ENCODE results near the gene PRKG1.

The PRKG1 gene

DNA sequence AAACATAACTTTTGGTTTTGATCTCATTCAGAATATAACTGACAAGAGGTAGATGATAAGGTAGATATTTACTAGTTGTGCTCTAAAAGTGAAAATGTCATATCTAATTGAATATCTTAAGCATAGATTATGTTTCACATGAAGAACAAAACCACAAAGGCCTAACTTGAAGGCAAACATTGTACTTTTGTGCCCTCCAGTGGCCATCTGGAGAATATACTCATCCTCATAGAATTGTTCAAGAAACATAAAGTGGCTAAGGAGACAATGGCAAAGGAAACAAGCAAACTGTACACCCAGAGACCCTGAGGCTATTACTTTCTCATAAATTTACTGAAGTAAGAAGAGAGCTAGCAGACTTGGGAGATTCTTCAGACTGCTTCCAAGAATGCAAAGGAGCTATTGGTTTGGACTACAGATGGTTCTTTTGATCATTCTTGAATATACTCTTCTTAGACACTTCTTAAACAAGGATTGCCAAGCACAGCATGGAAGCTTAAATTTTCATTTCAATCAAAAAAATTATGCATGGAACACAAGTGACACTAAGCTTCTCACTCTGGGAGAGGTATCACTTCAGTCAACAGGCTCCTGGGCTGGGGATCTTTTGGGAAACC, 1141.6 kb downstream of the PRKG1 start:
- Histone ChIP-seq H3K9me3 (ENCODE audit: insufficient read depth, low read length, severe bottlenecking) (no peaks in the 10 kb centered on the region), H3K27me3 (ENCODE audit: insufficient read depth, low read length, poor library complexity) (no peaks in the 10 kb centered on the region), H2AFZ (ENCODE audit: low read depth, low read length) (no peak overlapping the region), H3K9ac (ENCODE audit: low read depth, low read length) (no peak overlapping the region), H3K4me3 (ENCODE audit: low read depth in 1 of 2, low read length in 2 of 2) (no peak overlapping the region), H3K79me2 (ENCODE audit: insufficient read depth, low read length) (no peaks in the 10 kb centered on the region), H3K4me2 (ENCODE audit: insufficient read depth, low read length) (no peak overlapping the region), H3K27ac (ENCODE audit: low read length) (no peak overlapping the region; the same call in 1 of the 2 replicates), H3K36me3 (ENCODE audit: insufficient read depth, low read length) (no peaks in the 10 kb centered on the region), H3K4me1 (ENCODE audit: insufficient read depth, low read length) (peaks cover 16% of the 10 kb centered on the region; the same call in 1 of the 2 replicates), H4K20me1 (ENCODE audit: insufficient read depth, low read length) (no peaks in the 10 kb centered on the region)
- ATAC-seq (ENCODE audit: insufficient read depth, low read depth), result peak; percentile 74
- DNase-seq, result peak; percentile 59
- TF ChIP-seq, protein P1, sequence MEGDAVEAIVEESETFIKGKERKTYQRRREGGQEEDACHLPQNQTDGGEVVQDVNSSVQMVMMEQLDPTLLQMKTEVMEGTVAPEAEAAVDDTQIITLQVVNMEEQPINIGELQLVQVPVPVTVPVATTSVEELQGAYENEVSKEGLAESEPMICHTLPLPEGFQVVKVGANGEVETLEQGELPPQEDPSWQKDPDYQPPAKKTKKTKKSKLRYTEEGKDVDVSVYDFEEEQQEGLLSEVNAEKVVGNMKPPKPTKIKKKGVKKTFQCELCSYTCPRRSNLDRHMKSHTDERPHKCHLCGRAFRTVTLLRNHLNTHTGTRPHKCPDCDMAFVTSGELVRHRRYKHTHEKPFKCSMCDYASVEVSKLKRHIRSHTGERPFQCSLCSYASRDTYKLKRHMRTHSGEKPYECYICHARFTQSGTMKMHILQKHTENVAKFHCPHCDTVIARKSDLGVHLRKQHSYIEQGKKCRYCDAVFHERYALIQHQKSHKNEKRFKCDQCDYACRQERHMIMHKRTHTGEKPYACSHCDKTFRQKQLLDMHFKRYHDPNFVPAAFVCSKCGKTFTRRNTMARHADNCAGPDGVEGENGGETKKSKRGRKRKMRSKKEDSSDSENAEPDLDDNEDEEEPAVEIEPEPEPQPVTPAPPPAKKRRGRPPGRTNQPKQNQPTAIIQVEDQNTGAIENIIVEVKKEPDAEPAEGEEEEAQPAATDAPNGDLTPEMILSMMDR (IDR thresholded peaks at IDR 0.05; ENCODE audit: borderline replicate concordance, extremely low read depth, low read length, poor library complexity, severe bottlenecking), result peak; percentile 85
- TF ChIP-seq EZH2 (IDR thresholded peaks at IDR 0.05; ENCODE audit: borderline replicate concordance, low read depth, low read length, severe bottlenecking), result no peak

DNA sequence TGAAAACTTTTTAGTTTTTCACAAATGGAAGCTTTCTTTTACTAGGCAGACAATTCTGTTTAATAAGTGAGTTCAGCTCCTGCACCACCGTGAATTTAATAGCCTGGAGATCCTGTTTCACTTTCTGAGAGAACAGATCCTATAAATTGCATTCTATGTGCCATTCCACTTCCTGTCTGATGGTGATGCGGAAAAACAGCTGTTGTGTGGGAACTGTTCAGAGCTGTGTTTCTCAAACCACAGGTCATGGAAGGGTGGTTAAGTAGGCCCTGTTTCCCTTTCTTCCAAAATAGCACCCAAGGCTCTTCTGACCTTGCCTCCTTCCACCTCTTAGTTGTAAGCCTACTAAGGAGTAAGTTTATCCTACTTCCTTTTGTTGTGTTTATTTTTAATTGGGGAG, 1142.6 kb downstream of the PRKG1 start:
- H3K79me2 ChIP-seq (ENCODE audit: insufficient read depth, low read length), result no peaks in the 10 kb centered on the region
- peak overlapping the region; percentile 27; the same call in 1 of the 2 replicates for H3K4me2 ChIP-seq (ENCODE audit: insufficient read depth, low read length)
- no peaks in the 10 kb centered on the region for H3K36me3 ChIP-seq (ENCODE audit: insufficient read depth, low read length)
- DNase-seq (peak; percentile 60), ATAC-seq (ENCODE audit: insufficient read depth, low read depth) (peak; percentile 80)
- no peak overlapping the region for H3K4me3 ChIP-seq (ENCODE audit: low read depth in 1 of 2, low read length in 2 of 2)
- no peak overlapping the region for H2AFZ ChIP-seq (ENCODE audit: low read depth, low read length)
- no peak for TF ChIP-seq EZH2 (IDR thresholded peaks at IDR 0.05; ENCODE audit: borderline replicate concordance, low read depth, low read length, severe bottlenecking)
- H3K9ac ChIP-seq (ENCODE audit: low read depth, low read length), result no peak overlapping the region
- peak overlapping the region; percentile 36; the same call in 1 of the 2 replicates for H3K27ac ChIP-seq (ENCODE audit: low read length)
- H3K9me3 ChIP-seq (ENCODE audit: insufficient read depth, low read length, severe bottlenecking), result no peaks in the 10 kb centered on the region
- H3K27me3 ChIP-seq (ENCODE audit: insufficient read depth, low read length, poor library complexity), result no peaks in the 10 kb centered on the region
- H4K20me1 ChIP-seq (ENCODE audit: insufficient read depth, low read length), result no peaks in the 10 kb centered on the region
- H3K4me1 ChIP-seq (ENCODE audit: insufficient read depth, low read length), result peaks cover 16% of the 10 kb centered on the region; the same call in 1 of the 2 replicates

DNA sequence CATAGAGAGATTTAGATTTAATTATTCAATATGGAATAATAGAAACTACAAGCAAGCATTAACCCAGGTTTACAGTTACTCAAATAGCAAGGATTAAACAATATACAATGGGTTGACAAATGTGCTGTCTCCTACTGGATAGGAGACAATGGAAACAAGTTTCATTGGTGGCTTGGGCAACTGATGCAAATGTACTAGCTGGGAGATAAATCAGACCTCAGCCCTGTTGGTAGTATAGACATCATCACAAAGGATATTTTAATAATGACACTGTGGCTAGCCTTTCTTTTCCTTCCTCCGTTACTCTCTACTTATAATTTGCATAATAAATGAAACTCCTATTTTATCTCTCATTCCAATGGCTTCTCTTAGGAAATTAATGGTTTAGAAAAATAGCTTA, 1143.2 kb downstream of the PRKG1 start:
- TF ChIP-seq, protein P1 (IDR thresholded peaks at IDR 0.05; ENCODE audit: borderline replicate concordance, extremely low read depth, low read length, poor library complexity, severe bottlenecking), result no peak
- TF ChIP-seq EZH2 (IDR thresholded peaks at IDR 0.05; ENCODE audit: borderline replicate concordance, low read depth, low read length, severe bottlenecking), result no peak
- Histone ChIP-seq H3K36me3 (ENCODE audit: insufficient read depth, low read length) (no peaks in the 10 kb centered on the region), H3K4me1 (ENCODE audit: insufficient read depth, low read length) (peaks cover 16% of the 10 kb centered on the region; the same call in 1 of the 2 replicates), H3K79me2 (ENCODE audit: insufficient read depth, low read length) (no peaks in the 10 kb centered on the region), H3K4me3 (ENCODE audit: low read depth in 1 of 2, low read length in 2 of 2) (no peak overlapping the region), H4K20me1 (ENCODE audit: insufficient read depth, low read length) (no peaks in the 10 kb centered on the region), H3K9ac (ENCODE audit: low read depth, low read length) (no peak overlapping the region), H3K9me3 (ENCODE audit: insufficient read depth, low read length, severe bottlenecking) (no peaks in the 10 kb centered on the region), H3K27ac (ENCODE audit: low read length) (no peak overlapping the region), H3K4me2 (ENCODE audit: insufficient read depth, low read length) (no peak overlapping the region), H2AFZ (ENCODE audit: low read depth, low read length) (no peak overlapping the region), H3K27me3 (ENCODE audit: insufficient read depth, low read length, poor library complexity) (no peaks in the 10 kb centered on the region)
- DNase-seq (no peak), ATAC-seq (ENCODE audit: insufficient read depth, low read depth) (no peak)

DNA sequence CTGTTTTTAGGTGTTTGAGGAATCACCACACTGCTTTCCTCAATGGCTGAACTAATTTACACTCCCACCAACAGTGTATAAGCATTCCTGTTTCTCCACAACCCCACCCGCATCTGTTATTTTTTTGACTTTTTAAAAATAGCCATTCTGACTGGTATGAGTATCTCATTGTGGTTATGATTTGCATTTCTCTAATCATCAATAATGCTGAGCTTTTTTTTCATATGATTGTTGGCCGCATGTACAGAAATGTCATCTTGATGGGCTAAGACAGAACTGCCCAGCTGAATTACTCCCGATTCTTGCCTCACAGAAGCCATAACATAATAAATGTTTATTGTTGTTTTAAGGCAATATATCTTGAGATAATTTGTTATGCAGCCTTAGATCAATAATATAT, 1146.7 kb downstream of the PRKG1 start:
- DNase-seq, result no peak

More for the DNA sequence above, 1146.7 kb downstream of the PRKG1 start:
- Histone ChIP-seq H4K20me1 (ENCODE audit: insufficient read depth, low read length) (no peaks in the 10 kb centered on the region), H3K27me3 (ENCODE audit: insufficient read depth, low read length, poor library complexity) (no peaks in the 10 kb centered on the region), H3K79me2 (ENCODE audit: insufficient read depth, low read length) (no peaks in the 10 kb centered on the region), H3K9ac (ENCODE audit: low read depth, low read length) (no peak overlapping the region), H2AFZ (ENCODE audit: low read depth, low read length) (no peak overlapping the region), H3K9me3 (ENCODE audit: insufficient read depth, low read length, severe bottlenecking) (no peaks in the 10 kb centered on the region), H3K4me3 (ENCODE audit: low read depth in 1 of 2, low read length in 2 of 2) (no peak overlapping the region), H3K4me1 (ENCODE audit: insufficient read depth, low read length) (peaks cover 15% of the 10 kb centered on the region; the same call in 1 of the 2 replicates), H3K36me3 (ENCODE audit: insufficient read depth, low read length) (no peaks in the 10 kb centered on the region), H3K4me2 (ENCODE audit: insufficient read depth, low read length) (no peak overlapping the region), H3K27ac (ENCODE audit: low read length) (no peak overlapping the region)
- TF ChIP-seq, protein P1 (IDR thresholded peaks at IDR 0.05; ENCODE audit: borderline replicate concordance, extremely low read depth, low read length, poor library complexity, severe bottlenecking), result no peak
- no peak for TF ChIP-seq EZH2 (IDR thresholded peaks at IDR 0.05; ENCODE audit: borderline replicate concordance, low read depth, low read length, severe bottlenecking)
- no peak for ATAC-seq (ENCODE audit: insufficient read depth, low read depth)
